Vagina (tissue), 2 donors: ENCODE measurements around the gene MAP3K10. TPM values are rescaled to one million over a fixed set of nuclear protein-coding genes. Genes with fewer than 3 reads are reported as not detected.

Experiments used
- DNase-seq, 2 donors: peaks; one replicate each; pipeline ENCODE4 v3.0.0-alpha.2; 2017; ENCODE audit errors: extremely low spot score in 2 of 2
- H3K27ac ChIP-seq: fragments of 200-600 bp; sonication (generic); one replicate; pipeline ENCODE4 v1.5.1; 2019
- H3K27me3 ChIP-seq: fragments of 200-600 bp; sonication (generic); one replicate; pipeline ENCODE4 v1.5.1; 2019
- H3K36me3 ChIP-seq, 2 donors: fragments of 200-600 bp; sonication (generic); one replicate each; pipeline ENCODE4 v1.5.1; 2017 to 2019
- H3K4me1 ChIP-seq: fragments of 200-600 bp; sonication (generic); one replicate; pipeline ENCODE4 v1.5.1; 2019
- H3K4me3 ChIP-seq, 2 donors: fragments of 200-600 bp; sonication (generic); 1 replicate in 1 of 2; 2 replicates in 1 of 2; pipeline ENCODE4 v1.5.1; 2016 to 2019
- H3K9me3 ChIP-seq: fragments of 200-600 bp; sonication (generic); one replicate; pipeline ENCODE4 v1.5.1; 2019
- POLR2A ChIP-seq, 2 donors: fragments of 450-650 bp; IDR thresholded peaks; one replicate each; pipeline ENCODE4 v1.6.1; 2017; ENCODE audit warnings: antibody characterized with exemption in 2 of 2, mild to moderate bottlenecking in 2 of 2, moderate library complexity in 2 of 2
- POLR2AphosphoS5 ChIP-seq, 2 donors: sonication (generic); formaldehyde crosslinking; IDR thresholded peaks; one replicate each; pipeline ENCODE4 v1.9.0; 2017; ENCODE audit warnings: antibody characterized with exemption in 2 of 2, mild to moderate bottlenecking in 2 of 2, low read depth in 1 of 2; ENCODE audit not compliant: insufficient read depth in 1 of 2
- intact Hi-C: fragments of 100-400 bp; cut with DNase I; formaldehyde crosslinking; loops from one replicate; pipeline ENCODE4 v1.15.1; 2023
- total RNA-seq: library from RNA; depleted of rRNA; stranded (reverse); fragments of >200 nt; gene quantifications from one replicate; pipeline ENCODE4 v1.2.3, GENCODE V29; 2016
- TF ChIP-seq, protein P1 (sequence below), 3 experiments: fragments of 450-650 bp in 2 of 3; fragments of 200-600 bp in 1 of 3; sonication (generic) in 1 of 3; IDR thresholded peaks; one replicate each; pipeline ENCODE4 v1.5.1; 2017 to 2019; ENCODE audit warnings: antibody characterized with exemption in 3 of 3, mild to moderate bottlenecking in 2 of 3, moderate library complexity in 2 of 3

The MAP3K10 gene
- total RNA-seq, 1 donor from 2014 or later: 10.6 TPM

DNA sequence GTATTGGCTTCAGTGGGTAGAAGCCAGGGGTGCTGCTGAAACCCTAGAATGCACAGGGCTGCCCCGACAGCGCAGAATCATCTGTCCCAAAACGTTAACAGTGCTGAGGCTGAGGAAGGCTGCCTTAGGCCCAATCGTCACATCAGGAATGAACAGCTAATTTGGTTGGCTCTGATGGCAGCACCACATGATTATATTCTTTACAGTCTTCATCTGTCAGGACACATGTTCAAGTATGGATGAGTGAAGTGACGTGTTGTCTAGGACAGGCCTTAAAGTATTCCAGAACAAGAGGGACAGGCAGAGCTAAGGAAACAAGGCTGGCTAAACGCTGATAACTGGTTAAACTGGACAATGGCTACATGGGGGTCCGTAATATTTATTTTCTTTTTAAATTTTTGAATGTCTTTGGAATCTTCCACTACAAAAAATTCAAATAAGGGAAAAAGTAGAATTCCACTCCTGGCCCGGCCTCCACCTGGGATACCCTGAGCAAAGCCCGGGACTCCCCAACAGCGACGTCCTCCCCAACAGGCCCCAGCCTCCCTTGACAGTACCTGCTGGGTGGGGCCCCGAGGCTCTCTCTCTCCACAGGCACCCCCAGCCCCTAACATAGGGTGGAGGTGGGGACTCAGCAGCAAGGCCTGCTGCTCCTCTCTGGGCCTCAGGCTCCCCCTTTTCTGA lies 50.0 kb downstream of the MAP3K10 start:
- TF ChIP-seq, protein P1, sequence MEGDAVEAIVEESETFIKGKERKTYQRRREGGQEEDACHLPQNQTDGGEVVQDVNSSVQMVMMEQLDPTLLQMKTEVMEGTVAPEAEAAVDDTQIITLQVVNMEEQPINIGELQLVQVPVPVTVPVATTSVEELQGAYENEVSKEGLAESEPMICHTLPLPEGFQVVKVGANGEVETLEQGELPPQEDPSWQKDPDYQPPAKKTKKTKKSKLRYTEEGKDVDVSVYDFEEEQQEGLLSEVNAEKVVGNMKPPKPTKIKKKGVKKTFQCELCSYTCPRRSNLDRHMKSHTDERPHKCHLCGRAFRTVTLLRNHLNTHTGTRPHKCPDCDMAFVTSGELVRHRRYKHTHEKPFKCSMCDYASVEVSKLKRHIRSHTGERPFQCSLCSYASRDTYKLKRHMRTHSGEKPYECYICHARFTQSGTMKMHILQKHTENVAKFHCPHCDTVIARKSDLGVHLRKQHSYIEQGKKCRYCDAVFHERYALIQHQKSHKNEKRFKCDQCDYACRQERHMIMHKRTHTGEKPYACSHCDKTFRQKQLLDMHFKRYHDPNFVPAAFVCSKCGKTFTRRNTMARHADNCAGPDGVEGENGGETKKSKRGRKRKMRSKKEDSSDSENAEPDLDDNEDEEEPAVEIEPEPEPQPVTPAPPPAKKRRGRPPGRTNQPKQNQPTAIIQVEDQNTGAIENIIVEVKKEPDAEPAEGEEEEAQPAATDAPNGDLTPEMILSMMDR (IDR thresholded peaks at IDR 0.05): no peak
- no peak for TF ChIP-seq POLR2AphosphoS5 (IDR thresholded peaks at IDR 0.05; ENCODE audit: insufficient read depth in 1 of 2, low read depth in 1 of 2)
- TF ChIP-seq POLR2A (IDR thresholded peaks at IDR 0.05): no peak
- Histone ChIP-seq H3K9me3 (no peaks in the 10 kb centered on the region), H3K27ac (no peak overlapping the region), H3K4me1 (peaks cover 30% of the 10 kb centered on the region), H3K4me3 (no peak overlapping the region), H3K27me3 (no peaks in the 10 kb centered on the region), H3K36me3 (peaks cover 0 to 58% of the 10 kb centered on the region in 2 donors)
- no peak for DNase-seq
- intact Hi-C loops: no loop called here

DNA sequence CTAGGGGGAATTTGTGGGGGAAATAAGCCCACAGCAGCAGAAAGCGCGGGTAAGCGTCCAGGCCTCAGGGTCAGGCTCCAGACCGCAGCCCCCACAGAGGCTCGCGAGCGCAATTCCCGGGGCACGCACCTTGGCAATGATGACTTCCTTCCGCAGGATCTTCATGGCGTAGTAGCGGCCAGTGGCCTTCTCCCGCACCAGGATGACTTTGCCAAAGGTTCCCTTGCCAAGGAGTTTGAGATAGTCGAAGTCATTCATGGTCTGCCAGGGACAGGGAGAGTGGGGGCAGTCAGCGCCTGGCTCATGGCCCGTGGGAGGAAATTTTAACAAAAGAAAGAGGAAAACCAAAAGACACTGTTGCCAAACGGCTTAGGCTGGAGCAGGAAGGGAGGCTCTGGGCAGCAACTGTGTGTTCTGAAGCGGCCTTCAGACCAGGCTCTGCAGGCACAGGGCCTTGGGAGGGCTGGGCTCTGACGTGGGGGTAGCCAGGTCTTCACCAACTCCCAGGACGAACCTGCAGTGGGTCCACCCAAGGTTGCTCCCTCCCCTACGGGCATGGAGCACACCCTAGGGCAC lies 50.7 kb downstream of the MAP3K10 start:
- DNase-seq: no peak
- no peaks in the 10 kb centered on the region for H3K9me3 ChIP-seq
- TF ChIP-seq POLR2AphosphoS5 (IDR thresholded peaks at IDR 0.05; ENCODE audit: insufficient read depth in 1 of 2, low read depth in 1 of 2) (peak; percentile 68 to 77), POLR2A (IDR thresholded peaks at IDR 0.05) (no peak)
- TF ChIP-seq, protein P1 (IDR thresholded peaks at IDR 0.05): peak in 1 of 3 experiments; percentile 17
- no peak overlapping the region for H3K27ac ChIP-seq
- no peaks in the 10 kb centered on the region for H3K27me3 ChIP-seq
- peaks cover 0 to 51% of the 10 kb centered on the region in 2 donors for H3K36me3 ChIP-seq
- peaks cover 33% of the 10 kb centered on the region for H3K4me1 ChIP-seq
- peak overlapping the region in 1 of 2 donors; percentile 15 for H3K4me3 ChIP-seq
- intact Hi-C loops: no loop called here

DNA sequence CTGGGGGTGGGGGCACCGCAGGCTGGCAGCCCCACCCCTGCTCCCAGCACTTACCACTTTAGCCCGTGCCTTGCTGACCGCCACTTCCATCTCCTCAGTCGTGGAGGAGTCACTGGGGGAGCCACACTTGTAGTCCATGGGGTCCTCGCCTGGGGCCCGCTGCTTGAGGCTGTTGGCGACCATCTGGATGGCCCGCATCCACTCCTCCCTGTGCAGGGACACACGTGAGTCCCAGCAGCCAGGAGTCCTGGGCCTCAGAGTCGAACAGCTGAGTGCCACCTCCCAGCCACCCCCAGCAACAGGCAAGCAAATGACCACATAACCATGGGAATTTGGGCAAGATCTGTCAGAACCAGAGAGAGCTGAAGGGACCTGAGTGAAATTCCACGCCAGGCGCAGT lies 51.3 kb downstream of the MAP3K10 start:
- no peaks in the 10 kb centered on the region for H3K9me3 ChIP-seq
- intact Hi-C loops: no loop called here
- no peaks in the 10 kb centered on the region for H3K27me3 ChIP-seq
- no peak overlapping the region for H3K27ac ChIP-seq
- H3K36me3 ChIP-seq: peaks cover 0 to 45% of the 10 kb centered on the region in 2 donors
- H3K4me3 ChIP-seq: peak overlapping the region in 1 of 2 donors; percentile 15
- peaks cover 39% of the 10 kb centered on the region for H3K4me1 ChIP-seq
- TF ChIP-seq POLR2A (IDR thresholded peaks at IDR 0.05) (no peak), POLR2AphosphoS5 (IDR thresholded peaks at IDR 0.05; ENCODE audit: insufficient read depth in 1 of 2, low read depth in 1 of 2) (no peak)
- TF ChIP-seq, protein P1 (IDR thresholded peaks at IDR 0.05): no peak
- no peak for DNase-seq

DNA sequence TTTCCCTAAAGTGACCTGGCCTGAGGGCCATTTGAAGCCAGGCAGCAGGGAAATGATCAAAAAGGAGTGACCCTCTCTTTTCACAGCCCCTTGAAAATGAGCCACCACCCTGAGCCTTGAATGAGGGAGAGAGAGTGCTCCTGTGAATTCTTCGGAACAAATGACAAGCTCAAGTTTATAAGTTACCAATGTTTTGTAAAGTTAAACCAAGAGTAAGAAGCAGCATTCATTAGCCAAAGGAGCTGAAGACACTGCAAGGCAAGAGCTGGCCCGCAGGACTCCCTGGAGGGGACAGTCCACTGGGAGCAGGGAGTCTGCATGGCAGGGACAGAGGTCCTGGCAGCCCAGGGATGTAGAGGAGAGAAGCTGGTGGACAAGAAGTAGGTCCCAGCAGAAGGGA lies 52.0 kb downstream of the MAP3K10 start:
- Histone ChIP-seq H3K27me3 (no peaks in the 10 kb centered on the region), H3K9me3 (no peaks in the 10 kb centered on the region), H3K36me3 (peaks cover 0 to 38% of the 10 kb centered on the region in 2 donors), H3K27ac (no peak overlapping the region), H3K4me1 (peaks cover 44% of the 10 kb centered on the region), H3K4me3 (no peak overlapping the region)
- intact Hi-C loops: no loop called here
- TF ChIP-seq POLR2A (IDR thresholded peaks at IDR 0.05) (no peak), POLR2AphosphoS5 (IDR thresholded peaks at IDR 0.05; ENCODE audit: insufficient read depth in 1 of 2, low read depth in 1 of 2) (no peak)
- TF ChIP-seq, protein P1 (IDR thresholded peaks at IDR 0.05): no peak
- no peak for DNase-seq
